HG03571 (cell line): Measurements from ENCODE around the gene DOCK6.

Source experiments
- ATAC-seq: cut with Tn5 transposase; IDR thresholded peaks from one replicate; pipeline ENCODE4 v1.9.1; 2021; ENCODE audit not compliant: unreplicated experiment

Gene DOCK6

GRCh38 chr19:11261971-11262839 lies at the start of gene DOCK6:
Gene DOCK6 (minus strand): TSS chr19:11262524. CDS start chr19:11262440, 84 bp downstream.
- no peak for ATAC-seq

GRCh38 chr19:11306337-11306736 lies 44.0 kb upstream of the DOCK6 start:
- ATAC-seq = no peak

- ATAC-seq = no peak
Measured at GRCh38 chr19:11304936-11305335, 42.6 kb upstream of the DOCK6 start.

GRCh38 chr19:11300811-11301120 lies 38.4 kb upstream of the DOCK6 start:
- ATAC-seq = no peak

GRCh38 chr19:11299946-11300810 lies 37.9 kb upstream of the DOCK6 start:
- ATAC-seq = no peak

GRCh38 chr19:11296264-11296663 lies 33.9 kb upstream of the DOCK6 start:
- ATAC-seq = no peak

- ATAC-seq = no peak
Measured at GRCh38 chr19:11295665-11296245, 33.4 kb upstream of the DOCK6 start, which contains the start of gene TSPAN16. Gene TSPAN16 (plus strand): TSS chr19:11296160. CDS start chr19:11296298, 138 bp downstream.

GRCh38 chr19:11295180-11295579 lies 32.9 kb upstream of the DOCK6 start:
- no peak for ATAC-seq

- ATAC-seq = no peak
Measured at GRCh38 chr19:11293433-11294389, 31.4 kb upstream of the DOCK6 start.

GRCh38 chr19:11291991-11292390 lies 29.7 kb upstream of the DOCK6 start:
- no peak for ATAC-seq

GRCh38 chr19:11291415-11291814 lies 29.1 kb upstream of the DOCK6 start:
- no peak for ATAC-seq

GRCh38 chr19:11290256-11290655 lies 27.9 kb upstream of the DOCK6 start:
- ATAC-seq = no peak

- no peak for ATAC-seq
Measured at GRCh38 chr19:11288349-11288748, 26.0 kb upstream of the DOCK6 start.

GRCh38 chr19:11286312-11286974 lies 24.1 kb upstream of the DOCK6 start:
- no peak for ATAC-seq

- ATAC-seq = no peak
Measured at GRCh38 chr19:11284515-11284914, 22.2 kb upstream of the DOCK6 start.

GRCh38 chr19:11281356-11282049 lies 19.2 kb upstream of the DOCK6 start:
- ATAC-seq = no peak

- ATAC-seq = no peak
Measured at GRCh38 chr19:11279505-11280236, 17.3 kb upstream of the DOCK6 start.

GRCh38 chr19:11278670-11279069 lies 16.3 kb upstream of the DOCK6 start:
- no peak for ATAC-seq
